Spinal cord (tissue), 10 donors: ENCODE data around the gene IMPA2. TPM values are rescaled to one million over a fixed set of nuclear protein-coding genes. Genes with fewer than 3 reads are reported as not detected.
"Not testable (repeated sequence)": the region's sequence is repeated elsewhere in the genome, so short reads cannot be mapped to it uniquely, and the experiment has no call there.

Source experiments
- DNase-seq, 6 donors: peaks; one replicate each; pipeline versions ENCODE4 v3.0.0 to v3.0.0-alpha.2; 2013 to 2015; ENCODE audit warnings: low spot score in 6 of 6, low read depth in 4 of 6
- H3K27ac ChIP-seq: one replicate; pipeline ENCODE4 v1.5.1; 2013; ENCODE audit warnings: low read depth, low read length, control low read depth
- H3K27me3 ChIP-seq: one replicate; pipeline ENCODE4 v1.6.1; 2013; ENCODE audit warnings: low read length; ENCODE audit not compliant: control insufficient read depth, insufficient read depth
- H3K36me3 ChIP-seq: one replicate; pipeline ENCODE4 v1.6.1; 2013; ENCODE audit warnings: low read length; ENCODE audit not compliant: control insufficient read depth, insufficient read depth
- H3K4me1 ChIP-seq: one replicate; pipeline ENCODE4 v1.6.1; 2013; ENCODE audit warnings: low read length; ENCODE audit not compliant: control insufficient read depth, insufficient read depth
- H3K4me3 ChIP-seq: one replicate; pipeline ENCODE4 v1.5.1; 2013; ENCODE audit warnings: low read depth, low read length, control low read depth
- H3K9me3 ChIP-seq: one replicate; pipeline ENCODE4 v1.6.1; 2013; ENCODE audit warnings: low read length; ENCODE audit not compliant: control insufficient read depth, insufficient read depth
- WGBS: methylation state at CpG from one replicate; pipeline ENCODE4 v1.1.5; 2013; ENCODE audit warnings: missing lambda C conversion rate; ENCODE audit not compliant: insufficient coverage; 5-methylcytosine and 5-hydroxymethylcytosine counted together
- polyA plus RNA-seq, 2 donors: library from polyadenylated mRNA; unstranded; fragments of 120-200 nt; gene quantifications; one replicate each; pipeline ENCODE4 v1.2.1, GENCODE V29; 2013; ENCODE audit not compliant: insufficient read length in 2 of 2
- total RNA-seq, 2 donors: library from RNA; depleted of rRNA in 1 of 2; stranded (reverse); fragments of 120-200 nt in 1 of 2; fragments of >200 nt in 1 of 2; gene quantifications; one replicate each; pipeline versions ENCODE4 v1.2.3 to v1.2.4, GENCODE V29; 2013 to 2014
- donor health status: healthy.

IMPA2 gene
- total and polyA plus RNA-seq, 4 donors = 7.3 to 19.6 (median 9.7) TPM

- not testable (repeated sequence) for H3K27me3 ChIP-seq, H3K27ac ChIP-seq, H3K9me3 ChIP-seq, H3K4me3 ChIP-seq, H3K36me3 ChIP-seq, DNase-seq, H3K4me1 ChIP-seq
- 99% methylated on average over 23 of the region's 33 CpGs for WGBS
Measured at GRCh38 chr18:11959651-11960050, 21.7 kb upstream of the IMPA2 start.

DNA sequence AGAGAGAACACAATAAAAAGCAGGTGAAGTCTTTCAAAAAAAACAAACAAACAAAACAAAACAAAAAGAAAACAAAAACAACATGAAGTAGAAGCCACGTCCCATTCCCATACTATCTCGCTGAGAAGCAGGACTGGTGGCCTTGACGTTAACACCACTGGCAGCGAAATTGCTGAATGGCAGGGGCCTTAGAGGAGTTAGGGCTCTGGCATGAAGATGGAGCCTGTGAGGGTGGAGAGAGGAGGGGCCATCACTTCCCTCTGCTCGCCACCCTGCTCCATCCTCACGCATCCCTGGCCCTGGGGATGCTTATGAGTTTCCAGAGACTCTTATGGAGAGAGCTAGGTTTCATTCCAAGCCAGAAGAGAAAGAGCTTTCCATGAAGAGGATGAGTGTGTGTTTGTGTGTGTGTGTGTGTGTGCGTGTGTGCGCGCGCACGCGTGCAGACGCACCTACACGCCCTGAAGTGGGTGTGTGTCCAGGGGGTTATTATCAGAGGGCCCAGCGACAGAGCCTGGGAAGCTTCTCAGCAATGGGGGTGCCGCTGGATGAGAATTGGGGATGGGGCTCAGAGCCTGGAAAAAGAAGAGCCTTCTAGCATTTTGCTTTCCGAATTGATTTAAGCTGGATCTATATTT lies 20.4 kb upstream of the IMPA2 start:
- Histone ChIP-seq H3K4me1 (peaks cover 1% of the 10 kb centered on the region), H3K27ac (no peak overlapping the region), H3K36me3 (no peaks in the 10 kb centered on the region), H3K4me3 (no peak overlapping the region), H3K9me3 (no peaks in the 10 kb centered on the region), H3K27me3 (no peaks in the 10 kb centered on the region)
- no peak for DNase-seq
- 91% methylated on average over 10 of the region's 17 CpGs for WGBS

DNA sequence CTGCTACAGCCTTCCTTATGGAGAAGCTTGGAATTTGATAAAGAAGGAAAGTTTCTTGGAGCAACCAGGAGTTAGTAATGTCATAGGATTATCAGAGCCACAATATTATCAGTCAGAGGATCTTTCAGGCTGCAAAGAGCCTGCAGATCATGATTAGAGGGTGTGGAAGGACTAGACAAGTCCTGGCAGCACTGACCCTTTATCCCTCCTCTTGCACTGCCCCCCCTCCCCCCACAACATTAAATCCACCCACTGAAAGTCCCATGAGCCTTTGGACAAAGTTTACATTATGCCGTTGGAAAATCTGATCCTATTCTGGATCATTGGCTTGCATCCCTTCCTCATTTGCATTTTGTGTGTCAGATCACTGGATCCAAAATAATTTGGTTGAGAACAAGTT lies 18.7 kb upstream of the IMPA2 start:
- no peaks in the 10 kb centered on the region for H3K36me3 ChIP-seq
- no peaks in the 10 kb centered on the region for H3K9me3 ChIP-seq
- no peak overlapping the region for H3K4me3 ChIP-seq
- no peak for DNase-seq
- no peaks in the 10 kb centered on the region for H3K4me1 ChIP-seq
- WGBS = no CpG with 5 or more reads among the region's 1 CpG
- H3K27me3 ChIP-seq = no peaks in the 10 kb centered on the region
- no peak overlapping the region for H3K27ac ChIP-seq

DNA sequence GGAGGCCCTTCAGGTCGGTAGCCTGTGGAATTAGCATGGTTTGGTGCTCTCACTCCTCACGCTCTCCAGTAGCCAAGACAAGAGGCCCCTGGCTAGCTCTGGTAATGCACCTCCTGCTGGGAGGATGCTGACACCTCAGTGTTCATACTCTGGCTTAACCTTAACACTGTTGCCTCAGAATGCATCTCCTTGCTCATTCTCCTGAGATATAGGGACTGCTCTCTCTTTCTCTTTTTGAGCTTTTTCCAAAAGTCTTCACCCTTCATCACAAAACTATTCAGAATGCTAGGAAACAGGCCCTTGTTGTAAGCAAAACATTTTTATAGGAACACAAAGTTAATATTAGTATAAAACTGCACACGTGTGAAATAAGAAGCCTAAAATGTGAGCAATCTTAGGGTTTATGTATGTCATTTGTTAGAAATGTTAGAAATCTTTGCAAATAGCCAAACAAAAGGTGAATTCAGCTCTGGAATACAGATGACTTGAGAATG lies 17.3 kb upstream of the IMPA2 start:
- H3K4me1 ChIP-seq = no peaks in the 10 kb centered on the region
- no peak overlapping the region for H3K4me3 ChIP-seq
- no peaks in the 10 kb centered on the region for H3K27me3 ChIP-seq
- no peaks in the 10 kb centered on the region for H3K36me3 ChIP-seq
- no peak for DNase-seq
- WGBS = 52% methylated on average over 2 of the region's 3 CpGs
- H3K27ac ChIP-seq = no peak overlapping the region
- no peaks in the 10 kb centered on the region for H3K9me3 ChIP-seq

DNA sequence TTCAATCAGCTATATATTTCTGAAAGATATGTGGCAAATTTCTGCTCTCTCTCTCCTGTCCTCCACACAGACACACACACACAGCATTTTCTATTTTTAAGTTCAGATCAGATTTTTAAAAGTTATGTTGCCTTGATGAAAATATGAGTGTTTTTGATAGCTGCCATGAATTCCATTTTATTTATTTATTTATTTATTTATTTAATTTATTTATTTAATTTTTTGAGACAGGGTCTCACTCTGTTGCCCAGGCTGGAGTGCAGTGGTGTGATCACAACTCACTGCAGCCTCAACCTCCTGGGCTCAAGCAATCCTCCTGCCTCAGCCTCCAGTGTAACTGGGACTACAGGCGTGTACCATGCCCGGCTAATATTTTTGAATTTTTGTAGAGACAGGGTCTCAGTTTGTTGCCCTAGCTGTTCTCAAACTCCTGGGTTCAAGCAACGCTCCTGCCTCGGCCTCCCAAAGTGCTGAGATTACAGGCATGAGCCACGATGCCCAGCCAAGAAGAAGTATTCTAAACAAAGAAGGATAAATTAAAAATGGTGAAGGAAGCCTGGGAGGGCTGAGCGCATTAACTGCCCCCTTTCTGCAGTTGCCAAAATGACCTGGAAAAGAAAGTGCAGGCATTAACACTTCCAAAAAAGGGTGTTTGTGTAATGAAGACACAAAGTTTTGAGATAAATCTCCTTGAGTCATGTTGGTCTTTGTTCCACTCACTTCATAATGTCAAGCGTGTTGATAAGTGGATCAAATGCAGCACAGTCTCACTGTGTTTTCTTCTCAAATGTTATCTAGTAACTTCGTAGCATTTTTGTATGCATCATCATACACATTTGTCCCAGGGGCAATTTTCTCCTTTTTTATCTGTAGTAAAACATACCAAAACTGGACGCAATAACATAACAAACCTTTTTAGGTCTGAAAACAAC lies 11.1 kb upstream of the IMPA2 start:
- no peaks in the 10 kb centered on the region for H3K4me1 ChIP-seq
- no peaks in the 10 kb centered on the region for H3K27me3 ChIP-seq
- WGBS = 64% methylated on average over 6 of the region's 9 CpGs
- no peak for DNase-seq
- H3K27ac ChIP-seq = no peak overlapping the region
- H3K9me3 ChIP-seq = no peaks in the 10 kb centered on the region
- no peaks in the 10 kb centered on the region for H3K36me3 ChIP-seq
- no peak overlapping the region for H3K4me3 ChIP-seq

GRCh38 chr18:11970836-11971226 lies 10.5 kb upstream of the IMPA2 start:
- 100% methylated on average over 2 of the region's 8 CpGs for WGBS
- DNase-seq, H3K27ac ChIP-seq, H3K36me3 ChIP-seq, H3K4me1 ChIP-seq, H3K4me3 ChIP-seq, H3K9me3 ChIP-seq, H3K27me3 ChIP-seq: not testable (repeated sequence)

GRCh38 chr18:11972371-11973174 lies 8.7 kb upstream of the IMPA2 start:
- Histone ChIP-seq H3K27ac (no peak overlapping the region), H3K4me3 (no peak overlapping the region), H3K36me3 (no peaks in the 10 kb centered on the region), H3K9me3 (no peaks in the 10 kb centered on the region), H3K4me1 (no peaks in the 10 kb centered on the region), H3K27me3 (no peaks in the 10 kb centered on the region)
- 85% methylated on average over 30 of the region's 35 CpGs for WGBS
- DNase-seq = no peak

DNA sequence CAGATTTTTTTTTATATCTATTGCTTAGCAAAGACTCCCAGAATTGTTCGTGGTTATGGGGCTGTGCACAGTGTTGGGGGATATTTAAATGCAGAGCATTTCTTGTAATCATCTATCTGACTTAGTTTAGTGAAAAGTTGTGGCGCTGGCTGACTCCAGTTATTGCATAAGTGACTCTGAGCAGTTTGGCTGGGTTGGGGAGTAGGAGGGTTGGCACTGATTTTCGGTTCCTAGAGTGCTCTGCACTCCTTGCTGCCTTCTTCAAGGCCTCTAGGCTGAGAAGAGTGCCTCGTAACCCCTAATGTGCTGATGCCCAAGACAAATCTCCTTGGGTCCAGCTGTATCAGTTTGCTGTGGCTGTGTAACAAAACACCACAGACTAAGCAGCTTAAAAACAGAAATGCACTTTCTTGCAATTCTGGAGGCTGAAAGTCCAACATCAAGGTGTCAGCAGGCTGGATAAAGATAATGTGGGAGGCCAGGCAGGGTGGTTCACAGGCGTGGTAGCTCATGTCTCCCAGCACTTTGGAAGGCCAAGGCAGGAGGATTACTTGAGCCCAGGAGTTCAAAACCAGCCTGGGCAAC lies 6.5 kb upstream of the IMPA2 start:
- Histone ChIP-seq H3K9me3 (no peaks in the 10 kb centered on the region), H3K27me3 (no peaks in the 10 kb centered on the region), H3K27ac (no peak overlapping the region), H3K4me1 (no peaks in the 10 kb centered on the region), H3K4me3 (no peak overlapping the region), H3K36me3 (no peaks in the 10 kb centered on the region)
- no peak for DNase-seq
- WGBS = 81% methylated on average over 5 of the region's 5 CpGs

DNA sequence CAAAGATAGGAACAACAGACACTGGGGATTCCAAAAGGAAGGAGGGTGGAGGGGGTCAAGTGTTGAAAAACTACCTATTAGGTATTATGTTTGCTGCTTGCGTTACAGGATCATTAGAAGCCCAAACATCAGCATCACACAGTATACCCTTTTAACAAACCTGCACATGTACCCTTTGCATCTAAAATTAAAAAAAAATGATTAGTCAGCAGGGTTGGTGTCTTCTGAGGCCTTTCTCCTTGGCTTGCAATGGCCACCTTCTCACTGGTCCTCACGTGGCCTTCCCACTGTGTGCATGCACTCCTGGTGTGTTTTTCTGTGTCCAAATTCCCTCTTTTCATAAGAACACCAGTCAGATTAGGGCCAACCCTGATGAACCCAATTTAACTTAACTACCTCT lies 5.6 kb upstream of the IMPA2 start:
- no peaks in the 10 kb centered on the region for H3K36me3 ChIP-seq
- WGBS = 83% methylated on average over 1 of the region's 2 CpGs
- no peak for DNase-seq
- H3K27ac ChIP-seq = no peak overlapping the region
- no peaks in the 10 kb centered on the region for H3K9me3 ChIP-seq
- no peak overlapping the region for H3K4me3 ChIP-seq
- H3K4me1 ChIP-seq = peaks cover 4% of the 10 kb centered on the region
- H3K27me3 ChIP-seq = no peaks in the 10 kb centered on the region
